Hematopoietic multipotent progenitor cell treated with erythropoietin and hydrocortisone succinate and interleukin-3 and kit ligand, for 4 days (in vitro differentiated cells): ENCODE results near the gene JADE2.
"Not testable (repeated sequence)": the region's sequence is repeated elsewhere in the genome, so short reads cannot be mapped to it uniquely, and the experiment has no call there.

Experiments used
- DNase-seq: peaks from one replicate; pipeline ENCODE4 v3.0.0-alpha.2; 2015

The JADE2 gene

GRCh38 chr5:134524826-134525682 lies at the start of gene JADE2:
Gene JADE2, plus strand, starts transcription at chr5:134525670. Its CDS starts 10,188 bp downstream, at chr5:134535858.
- peak; percentile 94 for DNase-seq

- peak; percentile 36 for DNase-seq
These were observed 47.8 kb upstream of the JADE2 start for GRCh38 chr5:134477462-134478245.

GRCh38 chr5:134479839-134480238 lies 45.6 kb upstream of the JADE2 start:
- DNase-seq, result no peak

GRCh38 chr5:134489227-134489944 lies 36.1 kb upstream of the JADE2 start:
- DNase-seq, result no peak

- no peak for DNase-seq
These were observed 35.1 kb upstream of the JADE2 start for GRCh38 chr5:134490255-134490924.

- no peak for DNase-seq
These were observed 34.6 kb upstream of the JADE2 start for GRCh38 chr5:134490925-134491271.

GRCh38 chr5:134491841-134492442 lies 33.5 kb upstream of the JADE2 start:
- DNase-seq, result no peak

- DNase-seq, result no peak
These were observed 32.9 kb upstream of the JADE2 start for GRCh38 chr5:134492568-134492967.

- no peak for DNase-seq
These were observed 31.9 kb upstream of the JADE2 start for GRCh38 chr5:134493461-134494055.

- no peak for DNase-seq
These were observed 30.7 kb upstream of the JADE2 start for GRCh38 chr5:134494780-134495179.

GRCh38 chr5:134499905-134500304 lies 25.6 kb upstream of the JADE2 start:
- not testable (repeated sequence) for DNase-seq

GRCh38 chr5:134500699-134501430 lies 24.6 kb upstream of the JADE2 start:
- DNase-seq, result no peak

GRCh38 chr5:134502259-134502658 lies 23.2 kb upstream of the JADE2 start:
- DNase-seq, result no peak

GRCh38 chr5:134503088-134503936 lies 22.2 kb upstream of the JADE2 start:
- DNase-seq, result peak; percentile 94

GRCh38 chr5:134503937-134504437 lies 21.5 kb upstream of the JADE2 start:
- no peak for DNase-seq

- no peak for DNase-seq
These were observed 20.7 kb upstream of the JADE2 start for GRCh38 chr5:134504629-134505300.

GRCh38 chr5:134506054-134507039 lies 19.1 kb upstream of the JADE2 start:
- peak; percentile 52 for DNase-seq

GRCh38 chr5:134507452-134507851 lies 18.0 kb upstream of the JADE2 start:
- no peak for DNase-seq
